CD14-positive monocyte (primary cell): ENCODE data around the gene SLC26A2. TPM values are rescaled to one million over a fixed set of nuclear protein-coding genes. Genes with fewer than 3 reads are reported as not detected.

Experiments
- DNase-seq, 3 donors: peaks; one replicate each; pipeline ENCODE4 v3.0.0-alpha.2; 2011 to 2022
- H2AFZ ChIP-seq: 2 replicates; pipeline ENCODE4 v1.6.0; 2012; ENCODE audit warnings: mild to moderate bottlenecking, low read depth, low read length, inconsistent platforms; ENCODE audit not compliant: insufficient read depth, poor library complexity, severe bottlenecking
- H3K27ac ChIP-seq, 2 donors: 1 replicate in 1 of 2; 2 replicates in 1 of 2; pipeline ENCODE4 v1.5.1; 2012 to 2013; ENCODE audit warnings: low read length in 2 of 2, control low read depth in 1 of 2, inconsistent platforms in 1 of 2, low read depth in 1 of 2, mild to moderate bottlenecking in 1 of 2
- H3K27me3 ChIP-seq, 2 donors: one replicate each; pipeline versions ENCODE4 v1.6.0 to v1.6.1; 2011 to 2013; ENCODE audit warnings: low read length in 2 of 2; ENCODE audit not compliant: control insufficient read depth in 2 of 2, insufficient read depth in 2 of 2
- H3K36me3 ChIP-seq, 2 donors: replicated peaks in 1 of 2; 1 replicate in 1 of 2; 2 replicates in 1 of 2; pipeline versions ENCODE4 v1.5.1 to v1.6.1; 2012 to 2013; ENCODE audit warnings: low read length in 2 of 2, control low read depth in 1 of 2, inconsistent platforms in 1 of 2, mild to moderate bottlenecking in 1 of 2; ENCODE audit not compliant: insufficient read depth in 2 of 2, control insufficient read depth in 1 of 2
- H3K4me1 ChIP-seq, 2 donors: 1 replicate in 1 of 2; 2 replicates in 1 of 2; pipeline versions ENCODE4 v1.5.1 to v1.6.1; 2012 to 2013; ENCODE audit warnings: low read length in 2 of 2, control low read depth in 1 of 2, inconsistent platforms in 1 of 2, mild to moderate bottlenecking in 1 of 2, moderate library complexity in 1 of 2; ENCODE audit not compliant: insufficient read depth in 2 of 2, control insufficient read depth in 1 of 2
- H3K4me2 ChIP-seq: replicated peaks from 2 replicates; pipeline ENCODE3; 2012; ENCODE audit warnings: low read length, moderate library complexity, mild to moderate bottlenecking; ENCODE audit not compliant: poor library complexity, severe bottlenecking; ENCODE audit errors: extremely low read depth
- H3K4me3 ChIP-seq, 3 experiments: fragments of 200-600 bp in 1 of 3; sonication (generic) in 1 of 3; replicated peaks in 1 of 3; 1 replicate in 2 of 3; 2 replicates in 1 of 3; pipeline ENCODE4 v1.5.1; 2011 to 2013; ENCODE audit warnings: low read length in 3 of 3, mild to moderate bottlenecking in 3 of 3, control low read depth in 2 of 3, low read depth in 2 of 3, inconsistent platforms in 1 of 3, moderate library complexity in 1 of 3
- H3K79me2 ChIP-seq: 2 replicates; pipeline ENCODE4 v1.6.0; 2012; ENCODE audit warnings: mild to moderate bottlenecking, control low read depth, inconsistent platforms, low read length, moderate library complexity; ENCODE audit not compliant: insufficient read depth
- H3K9ac ChIP-seq: 2 replicates; pipeline ENCODE4 v1.6.0; 2017; ENCODE audit warnings: low read length, mild to moderate bottlenecking; ENCODE audit not compliant: insufficient read depth, poor library complexity, severe bottlenecking
- H3K9me3 ChIP-seq, 2 donors: replicated peaks in 1 of 2; 1 replicate in 1 of 2; 2 replicates in 1 of 2; pipeline versions ENCODE4 v1.5.1 to v1.6.1; 2012 to 2013; ENCODE audit warnings: low read length in 2 of 2, control low read depth in 1 of 2; ENCODE audit not compliant: control insufficient read depth in 1 of 2, insufficient read depth in 1 of 2
- H4K20me1 ChIP-seq: 2 replicates; pipeline ENCODE4 v1.6.0; 2012; ENCODE audit warnings: mild to moderate bottlenecking, low read length, control low read depth, moderate library complexity; ENCODE audit not compliant: insufficient read depth
- H3K27ac Mint-ChIP-seq, 7 donors: one replicate each; pipeline ENCODE4 v1.8.0; 2020; ENCODE audit warnings: mild to moderate bottlenecking in 7 of 7, mixed read lengths in 7 of 7, moderate library complexity in 6 of 7, inconsistent platforms in 2 of 7
- H3K27me3 Mint-ChIP-seq, 3 donors: one replicate each; pipeline ENCODE4 v1.8.0; 2021 to 2022; ENCODE audit warnings: low read depth in 3 of 3, mild to moderate bottlenecking in 3 of 3, mixed read lengths in 3 of 3, moderate library complexity in 3 of 3, inconsistent platforms in 1 of 3
- H3K36me3 Mint-ChIP-seq, 2 donors: one replicate each; pipeline ENCODE4 v1.8.0; 2020; ENCODE audit warnings: mixed read lengths in 2 of 2, inconsistent platforms in 1 of 2, mild to moderate bottlenecking in 1 of 2
- H3K4me1 Mint-ChIP-seq: one replicate; pipeline ENCODE4 v1.8.0; 2020; ENCODE audit warnings: mild to moderate bottlenecking, mixed read lengths
- H3K4me3 Mint-ChIP-seq, 2 donors: one replicate each; pipeline ENCODE4 v1.8.0; 2020; ENCODE audit warnings: mild to moderate bottlenecking in 2 of 2, mixed read lengths in 2 of 2, moderate library complexity in 1 of 2
- H3K9me3 Mint-ChIP-seq, 7 donors: one replicate each; pipeline ENCODE4 v1.8.0; 2020 to 2022; ENCODE audit warnings: mixed read lengths in 7 of 7, mild to moderate bottlenecking in 6 of 7, moderate library complexity in 6 of 7, inconsistent platforms in 2 of 7
- WGBS: methylation state at CpG from one replicate; pipeline ENCODE4 v1.1.5; 2013; ENCODE audit warnings: missing lambda C conversion rate; ENCODE audit not compliant: insufficient coverage; 5-methylcytosine and 5-hydroxymethylcytosine counted together
- intact Hi-C, 2 donors: fragments of 100-400 bp; cut with micrococcal nuclease; formaldehyde crosslinking; loops; one replicate each; pipeline versions ENCODE4 v1.15.0 to v1.15.1; 2023
- polyA plus RNA-seq, 3 donors: library from polyadenylated mRNA; depleted of rRNA in 1 of 3; unstranded in 2 of 3; stranded (reverse) in 1 of 3; fragments of 300-500 nt in 2 of 3; fragments of >200 nt in 1 of 3; fragmentation: Illumina TruSeq in 2 of 3; gene quantifications; 1 replicate in 2 of 3; 2 replicates in 1 of 3; pipeline ENCODE4 v1.2.3, GENCODE V29; 2012 to 2021
- TF ChIP-seq, protein P1 (sequence below): fragments of 200-600 bp; IDR thresholded peaks from one replicate; pipeline ENCODE4 v1.8.0; 2022; ENCODE audit warnings: antibody characterized with exemption, mild to moderate bottlenecking

SLC26A2 gene
- polyA plus RNA-seq, 3 donors: 1.9 to 3.6 (median 3.1) TPM

DNA sequence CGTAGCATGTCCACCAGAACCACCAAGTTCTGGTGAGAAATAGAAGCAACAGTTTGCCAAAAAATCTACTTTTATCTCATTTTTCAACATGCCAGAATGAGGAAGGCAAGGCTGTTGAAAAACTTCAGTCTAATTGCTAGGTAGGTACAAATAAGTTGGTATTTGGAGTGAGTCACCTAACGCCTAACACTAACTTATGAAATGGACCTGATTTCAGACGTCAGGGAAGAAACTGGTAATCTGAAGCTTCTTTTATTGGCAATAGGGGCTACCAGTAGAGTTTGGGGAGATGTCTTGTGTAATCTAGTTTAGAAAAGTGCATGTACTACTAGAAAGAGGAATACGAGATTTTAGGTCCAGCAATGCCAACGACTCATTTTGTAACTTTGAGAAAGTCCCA, 11.6 kb upstream of the SLC26A2 start:
- H3K9ac ChIP-seq: no peak overlapping the region
- H4K20me1 ChIP-seq: no peaks in the 10 kb centered on the region
- H3K27ac ChIP-seq: no peak overlapping the region
- no peaks in the 10 kb centered on the region for H3K36me3 ChIP-seq
- H3K27me3 ChIP-seq: no peaks in the 10 kb centered on the region
- no peak overlapping the region for H3K4me2 ChIP-seq
- peaks cover 0 to 4% (median 0%) of the 10 kb centered on the region in 3 donors for H3K27me3 Mint-ChIP-seq
- intact Hi-C loops: loop anchor here in 1 of 2 donors (10.0 kb wide), 1 partner anchor 274 kb away; no protein-coding TSS in a partner anchor
- H3K4me3 ChIP-seq: no peak overlapping the region
- no peaks in the 10 kb centered on the region for H3K36me3 Mint-ChIP-seq
- H3K27ac Mint-ChIP-seq: no peak overlapping the region
- H3K4me3 Mint-ChIP-seq: no peak overlapping the region
- H3K79me2 ChIP-seq: no peaks in the 10 kb centered on the region
- no peak overlapping the region for H2AFZ ChIP-seq
- no peaks in the 10 kb centered on the region for H3K9me3 ChIP-seq
- H3K4me1 Mint-ChIP-seq: peaks cover 1% of the 10 kb centered on the region
- TF ChIP-seq, protein P1, sequence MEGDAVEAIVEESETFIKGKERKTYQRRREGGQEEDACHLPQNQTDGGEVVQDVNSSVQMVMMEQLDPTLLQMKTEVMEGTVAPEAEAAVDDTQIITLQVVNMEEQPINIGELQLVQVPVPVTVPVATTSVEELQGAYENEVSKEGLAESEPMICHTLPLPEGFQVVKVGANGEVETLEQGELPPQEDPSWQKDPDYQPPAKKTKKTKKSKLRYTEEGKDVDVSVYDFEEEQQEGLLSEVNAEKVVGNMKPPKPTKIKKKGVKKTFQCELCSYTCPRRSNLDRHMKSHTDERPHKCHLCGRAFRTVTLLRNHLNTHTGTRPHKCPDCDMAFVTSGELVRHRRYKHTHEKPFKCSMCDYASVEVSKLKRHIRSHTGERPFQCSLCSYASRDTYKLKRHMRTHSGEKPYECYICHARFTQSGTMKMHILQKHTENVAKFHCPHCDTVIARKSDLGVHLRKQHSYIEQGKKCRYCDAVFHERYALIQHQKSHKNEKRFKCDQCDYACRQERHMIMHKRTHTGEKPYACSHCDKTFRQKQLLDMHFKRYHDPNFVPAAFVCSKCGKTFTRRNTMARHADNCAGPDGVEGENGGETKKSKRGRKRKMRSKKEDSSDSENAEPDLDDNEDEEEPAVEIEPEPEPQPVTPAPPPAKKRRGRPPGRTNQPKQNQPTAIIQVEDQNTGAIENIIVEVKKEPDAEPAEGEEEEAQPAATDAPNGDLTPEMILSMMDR: no peak
- DNase-seq: peak in 1 of 3 donors; percentile 39
- WGBS: 83% methylated on average over 1 of the region's 5 CpGs
- H3K9me3 Mint-ChIP-seq: peaks cover 0 to 1% (median 0%) of the 10 kb centered on the region in 7 donors
- no peaks in the 10 kb centered on the region for H3K4me1 ChIP-seq

DNA sequence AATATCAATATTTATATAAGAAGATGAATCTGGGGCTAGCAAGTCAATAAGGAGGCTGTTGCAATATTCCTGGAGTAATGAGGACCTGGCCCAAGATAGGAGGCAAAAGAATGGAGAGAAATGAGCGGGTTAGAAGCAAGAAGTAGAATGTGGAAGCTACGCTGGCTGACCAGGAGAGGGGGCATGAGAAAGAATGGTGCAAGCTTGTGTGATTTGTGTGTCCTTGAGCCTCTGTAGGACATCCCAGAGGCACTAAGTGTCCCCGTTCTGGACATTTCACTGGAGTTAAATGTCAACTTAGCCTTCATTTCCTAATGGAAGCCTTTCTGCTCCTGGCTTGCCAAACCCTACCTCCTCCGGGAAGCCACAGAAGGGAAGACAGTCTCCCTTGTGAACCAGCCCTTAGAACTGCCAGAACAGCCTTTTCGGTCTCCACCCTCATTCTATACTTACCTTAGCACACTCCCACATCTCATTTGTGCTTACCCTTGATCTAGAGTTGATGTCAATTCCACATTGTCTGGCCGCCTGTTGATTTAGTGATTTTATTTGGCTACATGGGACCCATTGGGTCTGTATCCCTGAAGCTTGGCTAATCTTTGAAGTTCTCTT, 9.3 kb upstream of the SLC26A2 start:
- Mint-ChIP-seq H3K9me3 (no peaks in the 10 kb centered on the region), H3K4me1 (peaks cover 1% of the 10 kb centered on the region), H3K27me3 (peaks cover 0 to 4% (median 0%) of the 10 kb centered on the region in 3 donors), H3K4me3 (no peak overlapping the region), H3K27ac (no peak overlapping the region), H3K36me3 (no peaks in the 10 kb centered on the region)
- Histone ChIP-seq H3K9me3 (no peaks in the 10 kb centered on the region), H3K4me2 (no peak overlapping the region), H3K4me3 (no peak overlapping the region), H2AFZ (no peak overlapping the region), H3K27ac (no peak overlapping the region), H3K36me3 (no peaks in the 10 kb centered on the region), H3K4me1 (no peaks in the 10 kb centered on the region), H3K27me3 (no peaks in the 10 kb centered on the region), H3K9ac (no peak overlapping the region), H4K20me1 (no peaks in the 10 kb centered on the region), H3K79me2 (no peaks in the 10 kb centered on the region)
- TF ChIP-seq, protein P1: peak; percentile 14
- intact Hi-C loops: no loop called here
- DNase-seq: no peak
- 100% methylated on average over 4 of the region's 6 CpGs for WGBS
